GM12874 (cell line): ENCODE data around the gene CYP26B1.

Source experiments
- CTCF ChIP-seq: IDR thresholded peaks from 2 replicates; pipeline ENCODE4 v1.5.1; 2011; ENCODE audit warnings: low read depth, mild to moderate bottlenecking, control low read depth, low read length, moderate library complexity; ENCODE audit not compliant: insufficient read depth

The CYP26B1 gene

DNA sequence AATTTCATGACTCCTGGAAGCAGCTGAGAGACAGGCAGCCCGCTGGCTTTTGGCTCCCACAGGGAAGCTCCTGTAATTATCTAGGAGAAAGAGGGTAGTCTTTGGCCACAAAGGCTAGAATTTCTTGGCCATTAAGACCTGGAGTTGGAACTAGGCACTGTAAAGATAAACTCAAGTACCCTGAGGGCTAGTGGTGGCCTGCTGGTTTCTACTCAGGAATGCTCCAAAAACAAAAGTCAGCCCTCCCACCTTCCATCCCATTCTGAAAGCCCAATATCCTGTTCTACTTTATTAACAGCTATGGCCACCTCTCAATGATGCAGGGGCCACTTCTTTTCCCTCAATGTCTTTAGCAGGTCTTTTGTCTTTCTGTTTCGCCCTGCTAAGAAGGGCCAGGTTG lies 34.0 kb upstream of the CYP26B1 start:
- no peak for TF ChIP-seq CTCF

GRCh38 chr2:72180351-72180750 lies 32.7 kb upstream of the CYP26B1 start:
- TF ChIP-seq CTCF: no peak

DNA sequence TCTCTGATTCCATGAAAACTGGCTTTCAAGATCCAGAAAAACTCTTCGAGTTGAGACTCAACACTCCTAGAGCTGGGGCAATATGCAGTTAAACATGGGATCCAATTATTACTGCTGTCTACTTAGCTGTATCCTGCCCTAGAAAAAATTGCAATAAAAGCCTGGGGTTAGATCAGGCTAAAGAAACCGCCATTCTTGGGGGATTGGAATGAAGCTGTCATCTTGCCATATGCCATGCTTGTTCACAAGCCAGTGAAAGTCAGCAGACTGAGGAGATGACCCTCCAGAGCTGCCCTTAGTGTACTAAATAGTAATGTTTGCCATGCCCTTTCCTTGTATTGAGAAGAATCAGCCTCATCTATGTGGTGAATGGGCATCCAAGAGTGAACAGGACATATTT lies 30.9 kb upstream of the CYP26B1 start:
- TF ChIP-seq CTCF: no peak

- no peak for TF ChIP-seq CTCF
These were observed 28.6 kb upstream of the CYP26B1 start for GRCh38 chr2:72176281-72176680.

DNA sequence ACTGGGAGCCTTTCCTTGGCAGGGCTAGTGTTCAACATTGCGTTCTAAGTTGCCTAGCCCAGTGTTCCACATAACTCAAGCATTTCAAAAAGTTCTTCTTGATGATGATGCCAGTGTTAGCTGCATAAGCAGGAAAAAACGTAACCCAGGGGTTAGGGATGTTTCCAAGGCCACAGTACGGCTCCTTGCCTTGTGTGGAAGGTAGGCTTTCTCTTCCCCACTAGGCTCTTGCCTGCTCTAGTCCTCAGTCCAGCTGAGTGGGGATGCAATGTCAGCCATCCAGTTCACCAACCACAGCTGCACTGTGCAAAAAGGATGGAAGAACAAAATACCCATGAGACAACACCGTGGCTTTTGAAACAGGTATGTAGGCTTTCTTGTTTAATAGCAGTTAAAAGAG lies 28.0 kb upstream of the CYP26B1 start:
- TF ChIP-seq CTCF: no peak

- no peak for TF ChIP-seq CTCF
These were observed 26.1 kb upstream of the CYP26B1 start for GRCh38 chr2:72173640-72174321.

GRCh38 chr2:72172478-72172877 lies 24.8 kb upstream of the CYP26B1 start:
- TF ChIP-seq CTCF: no peak
